Trophoblast cell (in vitro differentiated cells and primary cell): ENCODE results near the gene MYO16.

Experiments
- DNase-seq, 2 donors: peaks; one replicate each; pipeline ENCODE4 v3.0.0-alpha.2; 2016
- H2AFZ ChIP-seq: 2 replicates; pipeline ENCODE4 v1.6.1; 2013; ENCODE audit warnings: low read length, moderate library complexity, mild to moderate bottlenecking; ENCODE audit not compliant: insufficient read depth, poor library complexity
- H2AK5ac ChIP-seq: 2 replicates; pipeline ENCODE4 v1.6.1; 2013; ENCODE audit warnings: mild to moderate bottlenecking, low read length
- H2BK120ac ChIP-seq: 2 replicates; pipeline ENCODE4 v1.6.1; 2013; ENCODE audit warnings: low read length, mild to moderate bottlenecking, moderate library complexity; ENCODE audit not compliant: insufficient read depth, poor library complexity
- H2BK12ac ChIP-seq: 2 replicates; pipeline ENCODE4 v1.6.1; 2013; ENCODE audit warnings: mild to moderate bottlenecking, low read length, moderate library complexity
- H2BK5ac ChIP-seq: 2 replicates; pipeline ENCODE4 v1.6.1; 2013; ENCODE audit warnings: low read length, low read depth, moderate library complexity, mild to moderate bottlenecking; ENCODE audit not compliant: poor library complexity
- H3K14ac ChIP-seq: 2 replicates; pipeline ENCODE4 v1.6.1; 2013; ENCODE audit warnings: mild to moderate bottlenecking, low read length
- H3K18ac ChIP-seq: 2 replicates; pipeline ENCODE4 v1.6.1; 2013; ENCODE audit warnings: mild to moderate bottlenecking, low read length
- H3K23ac ChIP-seq: 2 replicates; pipeline ENCODE4 v1.6.1; 2013; ENCODE audit warnings: low read length
- H3K27ac ChIP-seq: 2 replicates; pipeline ENCODE4 v1.5.1; 2013; ENCODE audit warnings: low read depth, mild to moderate bottlenecking, inconsistent platforms, low read length, moderate library complexity
- H3K27me3 ChIP-seq: 2 replicates; pipeline ENCODE4 v1.6.1; 2013; ENCODE audit warnings: inconsistent platforms, mild to moderate bottlenecking, low read length, moderate library complexity; ENCODE audit not compliant: insufficient read depth
- H3K36me3 ChIP-seq, 2 experiments: 1 replicate in 1 of 2; 2 replicates in 1 of 2; pipeline ENCODE4 v1.6.1; 2013; ENCODE audit warnings: low read length in 2 of 2, mild to moderate bottlenecking in 2 of 2, moderate library complexity in 1 of 2; ENCODE audit not compliant: insufficient read depth in 2 of 2, control insufficient read depth in 1 of 2
- H3K4ac ChIP-seq: 2 replicates; pipeline ENCODE4 v1.6.1; 2013; ENCODE audit warnings: low read depth, mild to moderate bottlenecking, low read length, moderate library complexity
- H3K4me1 ChIP-seq, 2 experiments: 1 replicate in 1 of 2; 2 replicates in 1 of 2; pipeline ENCODE4 v1.6.1; 2013; ENCODE audit warnings: low read length in 2 of 2, mild to moderate bottlenecking in 2 of 2, moderate library complexity in 1 of 2; ENCODE audit not compliant: insufficient read depth in 2 of 2, control insufficient read depth in 1 of 2
- H3K4me2 ChIP-seq: 2 replicates; pipeline ENCODE4 v1.6.1; 2013; ENCODE audit warnings: inconsistent platforms, mild to moderate bottlenecking, low read length, moderate library complexity
- H3K4me3 ChIP-seq: 2 replicates; pipeline ENCODE4 v1.5.1; 2013; ENCODE audit warnings: mild to moderate bottlenecking, low read depth, low read length, inconsistent platforms
- H3K79me1 ChIP-seq: one replicate; pipeline ENCODE4 v1.6.1; 2013; ENCODE audit warnings: low read length
- H3K79me2 ChIP-seq: 2 replicates; pipeline ENCODE4 v1.6.1; 2013; ENCODE audit warnings: low read length, mild to moderate bottlenecking; ENCODE audit not compliant: control insufficient read depth, insufficient read depth, poor library complexity
- H3K9ac ChIP-seq: 2 replicates; pipeline ENCODE4 v1.6.1; 2013; ENCODE audit warnings: mild to moderate bottlenecking, low read length
- H3K9me3 ChIP-seq: 2 replicates; pipeline ENCODE4 v1.6.1; 2013; ENCODE audit warnings: low read depth, mild to moderate bottlenecking, control low read depth, inconsistent platforms, low read length; ENCODE audit not compliant: insufficient read depth
- H4K12ac ChIP-seq: 2 replicates; pipeline ENCODE4 v1.6.1; 2013; ENCODE audit warnings: low read depth, mild to moderate bottlenecking, low read length, moderate library complexity
- H4K8ac ChIP-seq: 2 replicates; pipeline ENCODE4 v1.6.1; 2013; ENCODE audit warnings: low read depth, mild to moderate bottlenecking, low read length, moderate library complexity
- H4K91ac ChIP-seq: one replicate; pipeline ENCODE4 v1.6.1; 2013; ENCODE audit warnings: low read depth, mild to moderate bottlenecking, low read length, moderate library complexity
- WGBS: extraction: QIAGEN DNeasy Blood & Tissue Kit; methylation state at CpG from one replicate; pipeline ENCODE4 v1.1.7; 2013; ENCODE audit warnings: missing lambda C conversion rate; ENCODE audit not compliant: insufficient read length, insufficient coverage; ENCODE audit errors: extremely low coverage; 5-methylcytosine and 5-hydroxymethylcytosine counted together

The MYO16 gene

GRCh38 chr13:108967371-108967770, 338.0 kb downstream of the MYO16 start:
- H3K4me1 ChIP-seq: peaks cover 0 to 3% of the 10 kb centered on the region in 2 experiments
- no peak overlapping the region for H3K14ac ChIP-seq
- no peak for DNase-seq
- no peaks in the 10 kb centered on the region for H3K79me1 ChIP-seq
- H2BK5ac ChIP-seq: no peak overlapping the region
- H2AK5ac ChIP-seq: no peak overlapping the region
- no peak overlapping the region for H4K12ac ChIP-seq
- no peak overlapping the region for H3K9ac ChIP-seq
- no peak overlapping the region for H4K91ac ChIP-seq
- H4K8ac ChIP-seq: no peak overlapping the region
- H2BK12ac ChIP-seq: no peak overlapping the region
- no peak overlapping the region for H3K23ac ChIP-seq
- no peak overlapping the region for H2AFZ ChIP-seq
- H3K18ac ChIP-seq: no peak overlapping the region
- H3K27me3 ChIP-seq: no peaks in the 10 kb centered on the region
- H3K79me2 ChIP-seq: no peaks in the 10 kb centered on the region
- no peak overlapping the region for H3K4me3 ChIP-seq
- no CpG with 5 or more reads among the region's 6 CpGs for WGBS
- no peak overlapping the region for H2BK120ac ChIP-seq
- no peaks in the 10 kb centered on the region for H3K36me3 ChIP-seq
- H3K27ac ChIP-seq: no peak overlapping the region
- H3K4me2 ChIP-seq: no peak overlapping the region
- H3K9me3 ChIP-seq: no peaks in the 10 kb centered on the region
- H3K4ac ChIP-seq: no peak overlapping the region

GRCh38 chr13:108968566-108968965, 339.2 kb downstream of the MYO16 start:
- H3K18ac ChIP-seq: no peak overlapping the region
- no peak overlapping the region for H2BK5ac ChIP-seq
- no peak overlapping the region for H4K8ac ChIP-seq
- no peak overlapping the region for H3K4me2 ChIP-seq
- H3K79me2 ChIP-seq: no peaks in the 10 kb centered on the region
- H3K27ac ChIP-seq: no peak overlapping the region
- H2BK120ac ChIP-seq: no peak overlapping the region
- H3K4me1 ChIP-seq: peaks cover 0 to 3% of the 10 kb centered on the region in 2 experiments
- H4K91ac ChIP-seq: no peak overlapping the region
- no peak overlapping the region for H3K9ac ChIP-seq
- H2AK5ac ChIP-seq: no peak overlapping the region
- no peaks in the 10 kb centered on the region for H3K9me3 ChIP-seq
- no peak overlapping the region for H3K23ac ChIP-seq
- no peak overlapping the region for H2AFZ ChIP-seq
- no peak overlapping the region for H3K4ac ChIP-seq
- H3K36me3 ChIP-seq: no peaks in the 10 kb centered on the region
- H3K4me3 ChIP-seq: no peak overlapping the region
- no CpG with 5 or more reads among the region's 7 CpGs for WGBS
- no peaks in the 10 kb centered on the region for H3K79me1 ChIP-seq
- H2BK12ac ChIP-seq: no peak overlapping the region
- no peaks in the 10 kb centered on the region for H3K27me3 ChIP-seq
- no peak overlapping the region for H3K14ac ChIP-seq
- DNase-seq: peak in 1 of 2 donors; percentile 3
- H4K12ac ChIP-seq: no peak overlapping the region

GRCh38 chr13:108974686-108975085, 345.3 kb downstream of the MYO16 start:
- no peak for DNase-seq
- no peak overlapping the region for H4K12ac ChIP-seq
- H2BK120ac ChIP-seq: no peak overlapping the region
- H3K4me2 ChIP-seq: no peak overlapping the region
- H2BK12ac ChIP-seq: no peak overlapping the region
- no peaks in the 10 kb centered on the region for H3K9me3 ChIP-seq
- H3K9ac ChIP-seq: no peak overlapping the region
- no peak overlapping the region for H4K91ac ChIP-seq
- H2BK5ac ChIP-seq: no peak overlapping the region
- no peak overlapping the region for H4K8ac ChIP-seq
- no peak overlapping the region for H3K27ac ChIP-seq
- H3K79me1 ChIP-seq: no peaks in the 10 kb centered on the region
- peaks cover 0 to 3% of the 10 kb centered on the region in 2 experiments for H3K4me1 ChIP-seq
- no peak overlapping the region for H2AFZ ChIP-seq
- H3K14ac ChIP-seq: no peak overlapping the region
- no peaks in the 10 kb centered on the region for H3K79me2 ChIP-seq
- no peak overlapping the region for H3K23ac ChIP-seq
- H2AK5ac ChIP-seq: no peak overlapping the region
- no peak overlapping the region for H3K4ac ChIP-seq
- H3K27me3 ChIP-seq: no peaks in the 10 kb centered on the region
- H3K18ac ChIP-seq: no peak overlapping the region
- H3K36me3 ChIP-seq: no peaks in the 10 kb centered on the region
- no peak overlapping the region for H3K4me3 ChIP-seq

- Histone ChIP-seq H2AK5ac (no peak overlapping the region), H4K8ac (no peak overlapping the region), H4K12ac (no peak overlapping the region), H2AFZ (no peak overlapping the region), H3K4ac (no peak overlapping the region), H2BK12ac (no peak overlapping the region), H3K23ac (no peak overlapping the region), H3K4me3 (no peak overlapping the region), H3K4me1 (no peaks in the 10 kb centered on the region), H3K14ac (no peak overlapping the region), H4K91ac (no peak overlapping the region), H3K79me1 (no peaks in the 10 kb centered on the region), H3K79me2 (no peaks in the 10 kb centered on the region), H3K9me3 (no peaks in the 10 kb centered on the region), H2BK5ac (no peak overlapping the region), H3K27ac (no peak overlapping the region), H3K9ac (no peak overlapping the region), H2BK120ac (no peak overlapping the region), H3K18ac (no peak overlapping the region), H3K4me2 (no peak overlapping the region), H3K27me3 (no peaks in the 10 kb centered on the region), H3K36me3 (no peaks in the 10 kb centered on the region)
- WGBS: no CpG with 5 or more reads among the region's 5 CpGs
- DNase-seq: no peak
Measured at GRCh38 chr13:108980237-108980636, 350.8 kb downstream of the MYO16 start.
